Measurements from ENCODE around the gene ZNF638.

The ZNF638 gene

DNA sequence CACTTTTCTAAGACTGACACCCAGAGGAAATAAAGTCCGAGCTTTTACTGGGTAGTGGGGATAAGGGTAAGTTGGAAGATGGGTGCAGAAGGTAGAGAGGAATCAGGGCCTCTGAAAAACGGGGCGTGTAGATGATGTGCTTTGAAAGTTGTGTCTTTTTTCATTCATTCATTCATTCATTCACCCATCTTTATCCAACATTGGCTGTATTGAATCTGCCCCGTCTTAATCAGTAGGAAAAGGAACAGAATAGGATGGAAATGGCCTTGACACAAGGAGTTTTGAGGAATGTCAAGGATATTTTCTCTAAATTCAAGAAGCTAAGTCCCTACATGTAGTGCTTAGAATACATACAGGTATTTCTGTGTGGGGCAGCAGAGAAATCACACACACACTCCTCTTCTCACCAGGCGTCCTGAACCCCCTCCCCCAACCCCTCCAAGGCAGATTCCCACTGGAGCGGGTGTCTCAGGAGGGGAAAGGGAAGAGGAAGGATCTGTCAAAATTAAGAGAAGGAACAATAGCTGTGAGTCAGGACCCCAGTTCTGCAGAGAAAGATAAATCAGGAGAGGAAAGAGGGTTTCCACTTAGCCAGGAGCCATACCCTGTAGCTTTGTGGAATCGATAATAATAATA, 135.7 kb downstream of the ZNF638 start:
- Histone ChIP-seq H2BK12ac (ENCODE audit: low read length) (no peak overlapping the region), H2AK5ac (ENCODE audit: low read length) (no peak overlapping the region), H3K23ac (ENCODE audit: low read length) (no peak overlapping the region), H3K4me3 (ENCODE audit: low read depth, low read length) (no peak overlapping the region), H4K8ac (ENCODE audit: low read depth, low read length) (no peak overlapping the region), H4K12ac (ENCODE audit: low read depth, low read length) (no peak overlapping the region), H3K14ac (ENCODE audit: low read length) (no peak overlapping the region), H3K4ac (ENCODE audit: low read depth, low read length) (no peak overlapping the region), H3K4me1 (ENCODE audit: control insufficient read depth in 1 of 2, insufficient read depth in 2 of 2, low read length in 2 of 2) (peaks cover 4 to 7% of the 10 kb centered on the region in 2 experiments), H3K79me1 (ENCODE audit: low read length) (no peaks in the 10 kb centered on the region), H2BK5ac (ENCODE audit: low read depth, low read length, poor library complexity) (no peak overlapping the region), H3K27ac (ENCODE audit: low read depth, low read length) (no peak overlapping the region), H3K9me3 (ENCODE audit: insufficient read depth, low read depth, low read length) (peaks cover 5% of the 10 kb centered on the region), H4K91ac (ENCODE audit: low read depth, low read length) (no peak overlapping the region), H2BK120ac (ENCODE audit: insufficient read depth, low read length, poor library complexity) (no peak overlapping the region), H3K79me2 (ENCODE audit: control insufficient read depth, insufficient read depth, low read length, poor library complexity) (no peaks in the 10 kb centered on the region), H3K27me3 (ENCODE audit: insufficient read depth, low read length) (peaks cover 30% of the 10 kb centered on the region), H3K9ac (ENCODE audit: low read length) (no peak overlapping the region), H3K18ac (ENCODE audit: low read length) (no peak overlapping the region), H3K4me2 (ENCODE audit: low read length) (peak overlapping the region; percentile 79), H2AFZ (ENCODE audit: insufficient read depth, low read length, poor library complexity) (no peak overlapping the region), H3K36me3 (ENCODE audit: control insufficient read depth in 1 of 2, insufficient read depth in 2 of 2, low read length in 2 of 2) (no peaks in the 10 kb centered on the region)
- no peak for DNase-seq
- no CpG with 5 or more reads among the region's 7 CpGs for WGBS (ENCODE audit: extremely low coverage, insufficient coverage, insufficient read length)

DNA sequence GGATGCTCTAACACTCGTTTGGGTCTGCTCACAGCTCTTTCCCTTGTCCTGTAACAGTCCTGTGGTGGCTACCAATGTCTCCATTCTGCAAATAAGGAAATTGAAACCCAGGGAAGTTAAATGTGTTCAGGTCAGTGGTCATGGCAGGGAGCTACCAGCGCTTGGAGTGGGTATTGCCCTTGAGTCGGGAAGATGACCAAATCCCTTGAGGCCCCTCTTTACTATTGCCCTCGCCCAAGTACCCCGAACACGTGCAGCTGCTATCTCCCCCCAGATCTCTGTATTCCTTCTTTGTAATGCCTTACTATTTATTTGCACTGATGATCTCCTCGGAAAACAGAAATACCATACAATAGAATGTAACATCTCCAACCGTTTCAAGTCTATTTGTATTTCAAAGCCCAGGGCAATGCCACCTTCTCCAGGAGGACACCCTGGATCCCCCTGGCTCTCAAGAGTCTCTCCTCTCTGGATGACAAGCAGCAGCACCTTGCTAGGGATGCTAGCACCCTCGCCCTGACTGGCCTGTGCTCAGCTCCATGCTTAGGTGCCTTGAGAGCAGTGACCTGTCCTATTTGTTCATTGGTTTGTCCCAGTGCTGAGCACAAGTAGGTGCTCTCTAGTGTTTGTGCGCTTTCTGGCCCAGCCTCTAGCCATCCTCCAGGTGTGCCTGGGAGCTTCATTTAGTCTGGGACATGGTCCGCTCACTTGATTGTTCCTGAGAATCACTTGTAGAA, 136.9 kb downstream of the ZNF638 start:
- H4K91ac ChIP-seq (ENCODE audit: low read depth, low read length), result no peak overlapping the region
- H3K79me1 ChIP-seq (ENCODE audit: low read length), result no peaks in the 10 kb centered on the region
- no peak overlapping the region for H3K4me3 ChIP-seq (ENCODE audit: low read depth, low read length)
- H2BK12ac ChIP-seq (ENCODE audit: low read length), result no peak overlapping the region
- H3K79me2 ChIP-seq (ENCODE audit: control insufficient read depth, insufficient read depth, low read length, poor library complexity), result no peaks in the 10 kb centered on the region
- H2AK5ac ChIP-seq (ENCODE audit: low read length), result no peak overlapping the region
- H3K4me2 ChIP-seq (ENCODE audit: low read length), result no peak overlapping the region
- peaks cover 3% of the 10 kb centered on the region for H3K9me3 ChIP-seq (ENCODE audit: insufficient read depth, low read depth, low read length)
- no peak overlapping the region for H3K9ac ChIP-seq (ENCODE audit: low read length)
- peaks cover 30% of the 10 kb centered on the region for H3K27me3 ChIP-seq (ENCODE audit: insufficient read depth, low read length)
- H3K27ac ChIP-seq (ENCODE audit: low read depth, low read length), result no peak overlapping the region
- H3K4ac ChIP-seq (ENCODE audit: low read depth, low read length), result no peak overlapping the region
- WGBS (ENCODE audit: extremely low coverage, insufficient coverage, insufficient read length), result no CpG with 5 or more reads among the region's 11 CpGs
- peaks cover 4 to 7% of the 10 kb centered on the region in 2 experiments for H3K4me1 ChIP-seq (ENCODE audit: control insufficient read depth in 1 of 2, insufficient read depth in 2 of 2, low read length in 2 of 2)
- no peak overlapping the region for H3K18ac ChIP-seq (ENCODE audit: low read length)
- no peak overlapping the region for H3K14ac ChIP-seq (ENCODE audit: low read length)
- H4K12ac ChIP-seq (ENCODE audit: low read depth, low read length), result no peak overlapping the region
- H2BK5ac ChIP-seq (ENCODE audit: low read depth, low read length, poor library complexity), result no peak overlapping the region
- H3K36me3 ChIP-seq (ENCODE audit: control insufficient read depth in 1 of 2, insufficient read depth in 2 of 2, low read length in 2 of 2), result no peaks in the 10 kb centered on the region
- H4K8ac ChIP-seq (ENCODE audit: low read depth, low read length), result no peak overlapping the region
- no peak overlapping the region for H2BK120ac ChIP-seq (ENCODE audit: insufficient read depth, low read length, poor library complexity)
- H3K23ac ChIP-seq (ENCODE audit: low read length), result no peak overlapping the region
- no peak for DNase-seq
- H2AFZ ChIP-seq (ENCODE audit: insufficient read depth, low read length, poor library complexity), result no peak overlapping the region

DNA sequence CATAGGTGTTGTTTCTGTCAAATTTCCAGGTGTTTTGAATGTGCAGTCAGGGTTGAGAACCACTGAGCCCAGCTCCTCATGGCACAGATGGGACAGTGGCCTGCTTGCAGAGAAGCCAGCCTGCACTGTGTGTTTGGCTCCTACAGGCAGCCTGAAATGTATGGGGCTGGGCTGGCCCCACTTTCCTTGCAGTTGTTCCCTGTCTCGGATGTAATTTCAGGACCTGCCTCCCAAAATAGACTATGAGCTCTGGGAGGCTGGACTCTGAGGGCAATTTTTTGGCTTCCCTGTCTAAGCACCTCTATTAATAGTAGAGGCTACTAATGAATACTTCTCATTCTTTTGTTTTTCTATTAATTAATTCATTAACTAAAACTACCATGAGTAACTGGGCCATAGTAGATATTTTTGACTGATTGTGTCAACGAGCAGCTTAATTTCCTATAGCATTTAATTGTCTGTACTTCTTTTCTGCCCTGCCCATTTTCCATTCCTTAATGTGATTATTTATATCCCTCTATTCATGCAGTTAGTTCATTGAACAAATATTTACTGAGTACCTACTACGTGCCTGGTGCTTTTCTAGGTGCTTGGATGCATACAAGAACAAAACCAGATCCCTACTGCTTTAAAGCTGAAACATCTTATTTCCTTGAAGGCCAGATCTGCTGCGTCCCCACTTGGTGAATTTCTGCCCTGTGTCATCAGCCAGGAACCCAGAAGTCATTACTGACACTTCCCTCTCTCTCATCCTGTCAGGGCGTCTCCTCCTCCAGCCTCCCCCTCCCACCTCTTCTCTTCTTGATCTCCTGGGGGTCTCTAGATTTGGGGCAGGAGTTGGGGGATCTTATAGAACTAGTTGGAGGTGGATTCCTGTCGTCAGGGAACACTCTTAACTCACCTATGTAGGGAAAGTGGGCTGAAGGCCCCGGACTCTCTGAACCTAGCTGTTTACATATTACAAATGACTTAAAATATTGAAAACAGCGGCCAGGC, 138.1 kb downstream of the ZNF638 start:
- WGBS (ENCODE audit: extremely low coverage, insufficient coverage, insufficient read length), result no CpG with 5 or more reads among the region's 8 CpGs
- Histone ChIP-seq H3K27me3 (ENCODE audit: insufficient read depth, low read length) (peaks cover 26% of the 10 kb centered on the region), H3K4me2 (ENCODE audit: low read length) (no peak overlapping the region), H4K91ac (ENCODE audit: low read depth, low read length) (no peak overlapping the region), H3K79me1 (ENCODE audit: low read length) (no peaks in the 10 kb centered on the region), H3K9me3 (ENCODE audit: insufficient read depth, low read depth, low read length) (no peaks in the 10 kb centered on the region), H3K36me3 (ENCODE audit: control insufficient read depth in 1 of 2, insufficient read depth in 2 of 2, low read length in 2 of 2) (no peaks in the 10 kb centered on the region), H3K4me1 (ENCODE audit: control insufficient read depth in 1 of 2, insufficient read depth in 2 of 2, low read length in 2 of 2) (peaks cover 4 to 7% of the 10 kb centered on the region in 2 experiments), H2AK5ac (ENCODE audit: low read length) (no peak overlapping the region), H3K4ac (ENCODE audit: low read depth, low read length) (no peak overlapping the region), H4K8ac (ENCODE audit: low read depth, low read length) (no peak overlapping the region), H3K79me2 (ENCODE audit: control insufficient read depth, insufficient read depth, low read length, poor library complexity) (no peaks in the 10 kb centered on the region), H2AFZ (ENCODE audit: insufficient read depth, low read length, poor library complexity) (no peak overlapping the region), H3K23ac (ENCODE audit: low read length) (no peak overlapping the region), H3K27ac (ENCODE audit: low read depth, low read length) (no peak overlapping the region), H3K9ac (ENCODE audit: low read length) (no peak overlapping the region), H2BK5ac (ENCODE audit: low read depth, low read length, poor library complexity) (no peak overlapping the region), H3K14ac (ENCODE audit: low read length) (no peak overlapping the region), H2BK120ac (ENCODE audit: insufficient read depth, low read length, poor library complexity) (no peak overlapping the region), H2BK12ac (ENCODE audit: low read length) (no peak overlapping the region), H4K12ac (ENCODE audit: low read depth, low read length) (no peak overlapping the region), H3K4me3 (ENCODE audit: low read depth, low read length) (no peak overlapping the region), H3K18ac (ENCODE audit: low read length) (no peak overlapping the region)
- peak in 1 of 2 donors; percentile 25 for DNase-seq

DNA sequence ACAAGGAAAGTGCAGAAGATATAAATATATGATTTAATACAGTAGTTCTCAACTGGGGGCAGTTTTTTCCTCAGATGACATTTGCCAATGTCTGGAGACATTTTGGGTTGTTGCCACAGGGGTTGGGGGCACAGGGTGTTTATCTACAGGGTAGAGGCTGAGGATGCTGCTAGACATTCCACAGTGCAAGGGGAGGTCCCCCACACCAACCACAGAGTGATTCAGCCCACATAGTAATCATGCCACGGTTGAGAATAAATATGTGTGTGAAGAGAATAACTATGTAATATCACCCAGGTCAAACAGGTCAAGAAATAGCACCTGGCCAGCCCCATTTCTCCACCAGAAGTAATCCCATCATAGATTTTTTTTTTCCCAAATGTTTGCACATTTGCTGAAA, 139.7 kb downstream of the ZNF638 start:
- H2AFZ ChIP-seq (ENCODE audit: insufficient read depth, low read length, poor library complexity), result no peak overlapping the region
- no peak overlapping the region for H4K91ac ChIP-seq (ENCODE audit: low read depth, low read length)
- peaks cover 0 to 4% of the 10 kb centered on the region in 2 experiments for H3K36me3 ChIP-seq (ENCODE audit: control insufficient read depth in 1 of 2, insufficient read depth in 2 of 2, low read length in 2 of 2)
- no peak overlapping the region for H3K18ac ChIP-seq (ENCODE audit: low read length)
- no peak overlapping the region for H2BK120ac ChIP-seq (ENCODE audit: insufficient read depth, low read length, poor library complexity)
- H2BK5ac ChIP-seq (ENCODE audit: low read depth, low read length, poor library complexity), result no peak overlapping the region
- no peak for DNase-seq
- H3K79me1 ChIP-seq (ENCODE audit: low read length), result no peaks in the 10 kb centered on the region
- WGBS (ENCODE audit: extremely low coverage, insufficient coverage, insufficient read length), result no CpG with 5 or more reads among the region's 1 CpG
- no peak overlapping the region for H3K4ac ChIP-seq (ENCODE audit: low read depth, low read length)
- no peak overlapping the region for H2BK12ac ChIP-seq (ENCODE audit: low read length)
- H3K23ac ChIP-seq (ENCODE audit: low read length), result no peak overlapping the region
- H4K8ac ChIP-seq (ENCODE audit: low read depth, low read length), result no peak overlapping the region
- H3K79me2 ChIP-seq (ENCODE audit: control insufficient read depth, insufficient read depth, low read length, poor library complexity), result no peaks in the 10 kb centered on the region
- H3K4me3 ChIP-seq (ENCODE audit: low read depth, low read length), result no peak overlapping the region
- H3K27ac ChIP-seq (ENCODE audit: low read depth, low read length), result no peak overlapping the region
- H3K9ac ChIP-seq (ENCODE audit: low read length), result no peak overlapping the region
- no peaks in the 10 kb centered on the region for H3K9me3 ChIP-seq (ENCODE audit: insufficient read depth, low read depth, low read length)
- H3K14ac ChIP-seq (ENCODE audit: low read length), result no peak overlapping the region
- no peak overlapping the region for H3K4me2 ChIP-seq (ENCODE audit: low read length)
- H2AK5ac ChIP-seq (ENCODE audit: low read length), result no peak overlapping the region
- H3K4me1 ChIP-seq (ENCODE audit: control insufficient read depth in 1 of 2, insufficient read depth in 2 of 2, low read length in 2 of 2), result peaks cover 0 to 2% of the 10 kb centered on the region in 2 experiments
- H4K12ac ChIP-seq (ENCODE audit: low read depth, low read length), result no peak overlapping the region
- peaks cover 10% of the 10 kb centered on the region for H3K27me3 ChIP-seq (ENCODE audit: insufficient read depth, low read length)
